IMR-90 (cell line): Measurements from ENCODE around the gene CHPF. TPM values are rescaled to one million over a fixed set of nuclear protein-coding genes. Genes with fewer than 3 reads are reported as not detected.

Experiments
- ATAC-seq: fragments of 200-7000 bp; cut with Tn5 transposase; 2 replicates; pipeline ENCODE4 v1.9.1; 2020; ENCODE audit warnings: low read depth, mild to moderate bottlenecking, moderate library complexity
- BruUV-seq: library from RNA; stranded (reverse); fragments of 400-500 nt; replicated peaks from 2 replicates; lab custom pipeline; 2021; lab: Mats Ljungman, UMichigan
- CTCF ChIA-PET: fragments of 300-600 bp; formaldehyde crosslinking; extraction: SDS; loops from one replicate; lab custom pipeline; 2021; ENCODE audit warnings: antibody characterized with exemption; lab: Yijun Ruan, JAX
- POLR2A ChIA-PET: fragments of 300-600 bp; sonication (Branson Sonifier 250); formaldehyde crosslinking; loops from one replicate; lab custom pipeline; 2022; ENCODE audit warnings: antibody characterized with exemption; ENCODE audit not compliant: unreplicated experiment; lab: Charles Lee
- DNase-seq: peaks from one replicate; pipeline ENCODE4 v3.0.0; 2013
- H2AFZ ChIP-seq: replicated peaks from 2 replicates; pipeline ENCODE3; 2013; ENCODE audit warnings: low read length, mild to moderate bottlenecking; ENCODE audit not compliant: poor library complexity
- H2AK5ac ChIP-seq: 2 replicates; pipeline ENCODE4 v1.6.1; 2013; ENCODE audit warnings: low read depth, low read length, inconsistent platforms
- H2AK9ac ChIP-seq: replicated peaks from 2 replicates; pipeline ENCODE3; 2013; ENCODE audit warnings: mild to moderate bottlenecking, low read depth, low read length, moderate library complexity; ENCODE audit not compliant: poor library complexity
- H2BK120ac ChIP-seq: 2 replicates; pipeline ENCODE4 v1.6.1; 2013; ENCODE audit warnings: low read depth, low read length, inconsistent platforms
- H2BK15ac ChIP-seq: 3 replicates; pipeline ENCODE4 v1.6.1; 2013; ENCODE audit warnings: low read depth, low read length, inconsistent platforms
- H2BK20ac ChIP-seq: 2 replicates; pipeline ENCODE4 v1.6.1; 2013; ENCODE audit warnings: low read depth, mild to moderate bottlenecking, inconsistent platforms, low read length, moderate library complexity
- H2BK5ac ChIP-seq: 2 replicates; pipeline ENCODE4 v1.6.1; 2013; ENCODE audit warnings: mild to moderate bottlenecking, low read depth, low read length, inconsistent platforms; ENCODE audit not compliant: poor library complexity, severe bottlenecking
- H3K14ac ChIP-seq: replicated peaks from 2 replicates; pipeline ENCODE4 v1.6.1; 2013; ENCODE audit warnings: low read depth, low read length, inconsistent platforms
- H3K18ac ChIP-seq: 2 replicates; pipeline ENCODE4 v1.6.1; 2013; ENCODE audit warnings: low read depth, low read length, control low read depth
- H3K23ac ChIP-seq: 2 replicates; pipeline ENCODE4 v1.6.1; 2013; ENCODE audit warnings: low read depth, low read length, inconsistent platforms
- H3K27ac ChIP-seq: 2 replicates; pipeline ENCODE4 v1.5.1; 2013; ENCODE audit warnings: mild to moderate bottlenecking, control low read depth, low read length; ENCODE audit not compliant: insufficient read depth
- H3K27me3 ChIP-seq: 2 replicates; pipeline ENCODE4 v1.6.1; 2013; ENCODE audit warnings: low read length; ENCODE audit not compliant: control insufficient read depth, insufficient read depth
- H3K36me3 ChIP-seq: 2 replicates; pipeline ENCODE4 v1.6.1; 2013; ENCODE audit warnings: low read length, mixed read lengths; ENCODE audit not compliant: control insufficient read depth, insufficient read depth
- H3K4ac ChIP-seq: 2 replicates; pipeline ENCODE4 v1.6.1; 2013; ENCODE audit warnings: low read depth, low read length, inconsistent platforms
- H3K4me1 ChIP-seq: 2 replicates; pipeline ENCODE4 v1.6.1; 2013; ENCODE audit warnings: low read length, mixed read lengths; ENCODE audit not compliant: control insufficient read depth, insufficient read depth
- H3K4me2 ChIP-seq: 2 replicates; pipeline ENCODE4 v1.6.1; 2013; ENCODE audit warnings: low read depth, mild to moderate bottlenecking, control low read depth, low read length, moderate library complexity
- H3K4me3 ChIP-seq: 2 replicates; pipeline ENCODE4 v1.5.1; 2013; ENCODE audit warnings: low read depth, mild to moderate bottlenecking, control low read depth, low read length, moderate library complexity; ENCODE audit not compliant: insufficient read depth
- H3K56ac ChIP-seq: 2 replicates; pipeline ENCODE4 v1.6.1; 2013; ENCODE audit warnings: low read length, inconsistent platforms; ENCODE audit not compliant: insufficient read depth; ENCODE audit errors: extremely low read depth
- H3K79me1 ChIP-seq, 2 experiments: 2 replicates each; pipeline ENCODE4 v1.6.1; 2013; ENCODE audit warnings: low read length in 2 of 2, inconsistent platforms in 1 of 2, low read depth in 1 of 2
- H3K9ac ChIP-seq: 2 replicates; pipeline ENCODE4 v1.6.1; 2013; ENCODE audit warnings: low read depth, low read length, control low read depth
- H3K9me1 ChIP-seq: 2 replicates; pipeline ENCODE4 v1.6.1; 2013; ENCODE audit warnings: low read length, inconsistent platforms; ENCODE audit not compliant: insufficient read depth
- H3K9me3 ChIP-seq: 2 replicates; pipeline ENCODE4 v1.6.1; 2013; ENCODE audit warnings: low read length; ENCODE audit not compliant: control insufficient read depth, insufficient read depth
- H4K20me1 ChIP-seq: 2 replicates; pipeline ENCODE4 v1.6.1; 2013; ENCODE audit warnings: low read length, inconsistent platforms; ENCODE audit not compliant: insufficient read depth
- H4K5ac ChIP-seq: 2 replicates; pipeline ENCODE4 v1.6.1; 2013; ENCODE audit warnings: mild to moderate bottlenecking, low read depth, low read length, control low read depth
- H4K8ac ChIP-seq, 2 experiments: 2 replicates each; pipeline ENCODE4 v1.6.1; 2013; ENCODE audit warnings: low read depth in 2 of 2, low read length in 2 of 2, control low read depth in 1 of 2, inconsistent platforms in 1 of 2
- H4K91ac ChIP-seq: 2 replicates; pipeline ENCODE4 v1.6.1; 2013; ENCODE audit warnings: low read depth, low read length, inconsistent platforms; ENCODE audit not compliant: insufficient read depth
- CEBPB ChIP-seq: IDR thresholded peaks from 2 replicates; pipeline ENCODE4 v1.6.1; 2012; ENCODE audit warnings: low read depth, low read length, improper control_type of control experiment
- CHD1 ChIP-seq: IDR thresholded peaks from 2 replicates; pipeline ENCODE4 v1.6.1; 2012; ENCODE audit warnings: low read depth, low read length, improper control_type of control experiment
- CTCF ChIP-seq: conservative IDR thresholded peaks from 2 replicates; pipeline ENCODE4 v1.5.1; 2012; ENCODE audit warnings: mild to moderate bottlenecking, low read depth, low read length, improper control_type of control experiment
- ELK1 ChIP-seq: fragments of 150-350 bp; IDR thresholded peaks from 2 replicates; pipeline ENCODE4 v1.6.1; 2016; ENCODE audit warnings: low read depth, mild to moderate bottlenecking, low read length, moderate library complexity, borderline replicate concordance
- FOS ChIP-seq: fragments of 150-350 bp; IDR thresholded peaks from 2 replicates; pipeline ENCODE4 v1.6.1; 2016; ENCODE audit warnings: low read depth, low read length
- MAFK ChIP-seq: IDR thresholded peaks from 2 replicates; pipeline ENCODE4 v1.6.1; 2012; ENCODE audit warnings: low read depth, low read length, improper control_type of control experiment
- MXI1 ChIP-seq: IDR thresholded peaks from 2 replicates; pipeline ENCODE4 v1.6.1; 2012; ENCODE audit warnings: low read depth, mild to moderate bottlenecking, low read length, moderate library complexity, borderline replicate concordance
- NFE2L2 ChIP-seq: fragments of 150-350 bp; IDR thresholded peaks from 2 replicates; pipeline ENCODE4 v1.6.1; 2016; ENCODE audit warnings: low read depth, mild to moderate bottlenecking, low read length
- RAD21 ChIP-seq: IDR thresholded peaks from 2 replicates; pipeline ENCODE4 v1.6.1; 2012; ENCODE audit warnings: low read length, improper control_type of control experiment
- RCOR1 ChIP-seq: IDR thresholded peaks from 2 replicates; pipeline ENCODE4 v1.6.1; 2012; ENCODE audit warnings: mild to moderate bottlenecking, low read length, improper control_type of control experiment; ENCODE audit not compliant: insufficient replicate concordance
- RFX5 ChIP-seq: IDR thresholded peaks from 2 replicates; pipeline ENCODE4 v1.8.0; 2012; ENCODE audit warnings: low read depth, mild to moderate bottlenecking, low read length, moderate library complexity
- SMC3 ChIP-seq: fragments of 150-350 bp; IDR thresholded peaks from 2 replicates; pipeline ENCODE4 v1.6.1; 2016; ENCODE audit warnings: low read depth, mild to moderate bottlenecking, antibody characterized with exemption, low read length, moderate library complexity
- WGBS, 2 experiments: methylation state at CpG; one replicate each; pipeline versions ENCODE4 v1.1.5 to v1.1.7; 2013; ENCODE audit warnings: missing lambda C conversion rate in 2 of 2; ENCODE audit not compliant: insufficient read length in 1 of 2; ENCODE audit errors: extremely low coverage in 2 of 2; 5-methylcytosine and 5-hydroxymethylcytosine counted together
- dilution Hi-C: fragments of 300-500 bp; cut with HindIII; formaldehyde crosslinking; loops from one replicate; pipeline ENCODE4 v1.14.3; 2018; ENCODE audit warnings: low sequenced_read_pairs; ENCODE audit not compliant: unreplicated experiment
- in situ Hi-C: fragments of 300-500 bp; cut with MboI; formaldehyde crosslinking; loops from 3 replicates; pipeline ENCODE4 v1.14.3; 2019; ENCODE audit warnings: low sequenced_read_pairs, inconsistent platforms, mixed read lengths
- intact Hi-C: fragments of 100-400 bp; cut with micrococcal nuclease; formaldehyde crosslinking; loops from 2 replicates; pipeline ENCODE4 v1.10.0; 2022
- polyA plus RNA-seq, 3 experiments: library from polyadenylated mRNA; depleted of rRNA; stranded (reverse); fragments of >200 nt; gene quantifications; 2 replicates each; pipeline ENCODE4 v1.2.3, GENCODE V29; 2012; ENCODE audit warnings: low replicate concordance in 1 of 3
- total RNA-seq: library from RNA; depleted of rRNA; stranded (reverse); fragments of >200 nt; gene quantifications from 2 replicates; pipeline ENCODE4 v1.2.3, GENCODE V29; 2012
- TF ChIP-seq, protein P1 (sequence below): fragments of 150-350 bp; IDR thresholded peaks from 2 replicates; pipeline ENCODE4 v1.6.1; 2017; ENCODE audit warnings: mild to moderate bottlenecking, antibody characterized with exemption, low read length, low read depth

The CHPF gene
- total and polyA plus RNA-seq, 2 of the 4 experiments (the other 2 are of a cell fraction), result 24.0 to 115 TPM

GRCh38 chr2:219505585-219505984, 38.0 kb downstream of the CHPF start:
- Histone ChIP-seq H4K5ac (no peak overlapping the region), H4K91ac (no peak overlapping the region), H2AK9ac (no peak overlapping the region), H3K27me3 (peaks cover 4% of the 10 kb centered on the region), H3K4ac (no peak overlapping the region), H3K56ac (no peak overlapping the region), H2BK5ac (no peak overlapping the region), H2BK120ac (no peak overlapping the region), H3K9me1 (peaks cover under 1% of the 10 kb centered on the region; the same call in 1 of the 2 replicates), H2AFZ (no peak overlapping the region), H2BK20ac (no peak overlapping the region), H3K27ac (no peak overlapping the region), H3K4me2 (no peak overlapping the region), H3K14ac (no peak overlapping the region), H4K20me1 (no peaks in the 10 kb centered on the region), H3K18ac (no peak overlapping the region), H3K23ac (no peak overlapping the region), H3K9ac (no peak overlapping the region), H3K79me1 (peaks cover 4 to 13% of the 10 kb centered on the region in 2 experiments; a peak in 3 of 4 replicates), H4K8ac (no peak overlapping the region), H3K4me3 (no peak overlapping the region), H3K36me3 (peaks cover 45% of the 10 kb centered on the region), H2AK5ac (no peak overlapping the region), H2BK15ac (no peak overlapping the region), H3K4me1 (0 out of 2 replicates have a peak, but pooled peaks cover 4% of the 10 kb centered on the region), H3K9me3 (no peaks in the 10 kb centered on the region)
- dilution Hi-C loops (no loop called here), intact Hi-C loops (no loop called here), in situ Hi-C loops (no loop called here)
- ATAC-seq, result no peak
- BruUV-seq, result no TSS peak
- 71% methylated on average over 1 of the region's 9 CpGs; no CpG with 5 or more reads in 1 of the 2 experiments for WGBS, 2 experiments
- TF ChIP-seq CTCF (no peak), FOS (no peak), MAFK (no peak), CEBPB (no peak), MXI1 (no peak), RCOR1 (no peak), NFE2L2 (no peak), RAD21 (no peak), ELK1 (no peak), RFX5 (no peak), SMC3 (no peak), CHD1 (no peak)
- TF ChIP-seq, protein P1, sequence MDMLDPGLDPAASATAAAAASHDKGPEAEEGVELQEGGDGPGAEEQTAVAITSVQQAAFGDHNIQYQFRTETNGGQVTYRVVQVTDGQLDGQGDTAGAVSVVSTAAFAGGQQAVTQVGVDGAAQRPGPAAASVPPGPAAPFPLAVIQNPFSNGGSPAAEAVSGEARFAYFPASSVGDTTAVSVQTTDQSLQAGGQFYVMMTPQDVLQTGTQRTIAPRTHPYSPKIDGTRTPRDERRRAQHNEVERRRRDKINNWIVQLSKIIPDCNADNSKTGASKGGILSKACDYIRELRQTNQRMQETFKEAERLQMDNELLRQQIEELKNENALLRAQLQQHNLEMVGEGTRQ, result no peak
- no peak for DNase-seq
- ChIA-PET POLR2A (no interaction called here), CTCF (no interaction called here)
